ENCODE data around the gene INPP1.

DNA sequence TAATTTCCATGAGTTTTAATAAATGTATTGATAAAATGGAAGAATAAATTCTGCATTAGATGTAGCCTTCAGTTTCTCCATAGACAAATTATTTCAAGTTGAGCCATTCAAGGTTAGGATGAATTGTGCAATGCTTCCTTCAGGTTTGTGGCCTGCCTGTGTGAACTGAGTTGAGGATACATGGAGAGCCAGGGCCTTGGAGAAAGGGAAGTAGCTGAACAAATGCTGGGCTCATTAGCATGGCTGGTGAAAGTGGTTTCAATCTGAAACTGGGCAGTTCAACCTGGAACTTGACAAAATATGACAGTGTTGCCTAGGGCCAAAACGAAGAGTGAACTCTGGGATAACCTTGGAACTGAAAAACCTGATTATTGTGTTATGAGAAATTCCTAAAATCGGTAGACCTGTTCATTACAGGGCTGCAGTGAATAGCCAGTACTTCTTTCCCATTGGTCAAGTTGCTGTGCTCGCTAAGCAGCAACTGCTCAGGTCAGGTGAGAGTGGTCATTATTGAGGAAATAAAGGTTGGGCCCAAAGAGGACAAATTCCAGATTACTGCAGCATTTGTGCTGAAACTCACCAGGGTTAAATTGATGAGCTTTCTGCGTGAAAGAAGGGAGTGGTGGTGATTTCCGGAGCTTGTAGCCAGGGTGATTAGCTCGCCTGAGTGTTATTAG, 12.7 kb downstream of the INPP1 start:
- TF ChIP-seq, protein P1, sequence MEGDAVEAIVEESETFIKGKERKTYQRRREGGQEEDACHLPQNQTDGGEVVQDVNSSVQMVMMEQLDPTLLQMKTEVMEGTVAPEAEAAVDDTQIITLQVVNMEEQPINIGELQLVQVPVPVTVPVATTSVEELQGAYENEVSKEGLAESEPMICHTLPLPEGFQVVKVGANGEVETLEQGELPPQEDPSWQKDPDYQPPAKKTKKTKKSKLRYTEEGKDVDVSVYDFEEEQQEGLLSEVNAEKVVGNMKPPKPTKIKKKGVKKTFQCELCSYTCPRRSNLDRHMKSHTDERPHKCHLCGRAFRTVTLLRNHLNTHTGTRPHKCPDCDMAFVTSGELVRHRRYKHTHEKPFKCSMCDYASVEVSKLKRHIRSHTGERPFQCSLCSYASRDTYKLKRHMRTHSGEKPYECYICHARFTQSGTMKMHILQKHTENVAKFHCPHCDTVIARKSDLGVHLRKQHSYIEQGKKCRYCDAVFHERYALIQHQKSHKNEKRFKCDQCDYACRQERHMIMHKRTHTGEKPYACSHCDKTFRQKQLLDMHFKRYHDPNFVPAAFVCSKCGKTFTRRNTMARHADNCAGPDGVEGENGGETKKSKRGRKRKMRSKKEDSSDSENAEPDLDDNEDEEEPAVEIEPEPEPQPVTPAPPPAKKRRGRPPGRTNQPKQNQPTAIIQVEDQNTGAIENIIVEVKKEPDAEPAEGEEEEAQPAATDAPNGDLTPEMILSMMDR (conservative IDR thresholded peaks at IDR 0.05): no peak
- no peak for TF ChIP-seq EZH2 (IDR thresholded peaks at IDR 0.05; ENCODE audit: low read depth)
